Right atrium auricular region (tissue), 2 donors: ENCODE measurements around the gene GPR150. TPM values are rescaled to one million over a fixed set of nuclear protein-coding genes. Genes with fewer than 3 reads are reported as not detected.

Experiments used
- DNase-seq: peaks from one replicate; pipeline ENCODE4 v3.0.0-alpha.2; 2019; ENCODE audit warnings: low spot score
- H3K27ac ChIP-seq, 2 donors: fragments of 200-600 bp; sonication (generic); 1 replicate in 1 of 2; 2 replicates in 1 of 2; pipeline ENCODE4 v1.5.1; 2016 to 2019
- H3K27me3 ChIP-seq, 2 donors: fragments of 200-600 bp; sonication (generic); one replicate each; pipeline versions ENCODE4 v1.5.1 to v1.6.0; 2017 to 2019
- H3K36me3 ChIP-seq: fragments of 200-600 bp; sonication (generic); one replicate; pipeline ENCODE4 v1.5.1; 2016
- H3K4me1 ChIP-seq, 2 donors: fragments of 200-600 bp; sonication (generic); one replicate each; pipeline versions ENCODE4 v1.5.1 to v1.6.0; 2017 to 2019
- H3K4me3 ChIP-seq, 2 donors: fragments of 200-600 bp; sonication (generic); 1 replicate in 1 of 2; 2 replicates in 1 of 2; pipeline ENCODE4 v1.5.1; 2017 to 2019; ENCODE audit warnings: mild to moderate bottlenecking in 1 of 2, moderate library complexity in 1 of 2
- H3K9me3 ChIP-seq, 2 donors: fragments of 200-600 bp; sonication (generic); one replicate each; pipeline ENCODE4 v1.5.1; 2019
- total RNA-seq, 2 donors: library from RNA; depleted of rRNA; stranded (reverse); fragments of >200 nt; gene quantifications; one replicate each; pipeline ENCODE4 v1.1.0, GENCODE V29; 2016
- TF ChIP-seq, protein P1 (sequence below), 2 donors: fragments of 200-600 bp; sonication (generic); IDR thresholded peaks; one replicate each; pipeline ENCODE4 v1.5.1; 2019; ENCODE audit warnings: antibody characterized with exemption in 2 of 2

The GPR150 gene
- total RNA-seq, 2 donors from 2014 or later = not detected

GRCh38 chr5:95609711-95610110 is 10.2 kb upstream of the GPR150 start:
- peaks cover 0 to 12% of the 10 kb centered on the region in 2 donors for H3K9me3 ChIP-seq
- H3K36me3 ChIP-seq = no peaks in the 10 kb centered on the region
- no peak overlapping the region for H3K4me3 ChIP-seq

DNA sequence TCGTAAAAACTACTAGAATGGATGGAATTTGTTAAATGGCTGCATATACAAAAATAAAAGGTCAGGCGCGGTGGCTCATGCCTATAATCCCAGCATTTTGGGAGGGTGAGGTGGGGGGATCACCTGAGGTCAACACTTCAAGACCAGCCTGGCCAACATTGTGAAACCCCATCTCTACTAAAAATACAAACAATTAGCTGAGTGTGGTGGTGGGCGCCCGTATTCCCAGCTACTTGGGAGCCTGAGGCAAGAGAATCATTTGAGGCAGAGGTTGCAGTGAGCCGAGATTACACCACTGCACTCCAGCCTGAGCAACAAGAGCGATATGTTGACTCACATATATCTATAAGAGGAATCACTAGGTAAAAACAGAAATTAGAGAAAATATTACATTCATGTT is 9.3 kb upstream of the GPR150 start:
- TF ChIP-seq, protein P1, sequence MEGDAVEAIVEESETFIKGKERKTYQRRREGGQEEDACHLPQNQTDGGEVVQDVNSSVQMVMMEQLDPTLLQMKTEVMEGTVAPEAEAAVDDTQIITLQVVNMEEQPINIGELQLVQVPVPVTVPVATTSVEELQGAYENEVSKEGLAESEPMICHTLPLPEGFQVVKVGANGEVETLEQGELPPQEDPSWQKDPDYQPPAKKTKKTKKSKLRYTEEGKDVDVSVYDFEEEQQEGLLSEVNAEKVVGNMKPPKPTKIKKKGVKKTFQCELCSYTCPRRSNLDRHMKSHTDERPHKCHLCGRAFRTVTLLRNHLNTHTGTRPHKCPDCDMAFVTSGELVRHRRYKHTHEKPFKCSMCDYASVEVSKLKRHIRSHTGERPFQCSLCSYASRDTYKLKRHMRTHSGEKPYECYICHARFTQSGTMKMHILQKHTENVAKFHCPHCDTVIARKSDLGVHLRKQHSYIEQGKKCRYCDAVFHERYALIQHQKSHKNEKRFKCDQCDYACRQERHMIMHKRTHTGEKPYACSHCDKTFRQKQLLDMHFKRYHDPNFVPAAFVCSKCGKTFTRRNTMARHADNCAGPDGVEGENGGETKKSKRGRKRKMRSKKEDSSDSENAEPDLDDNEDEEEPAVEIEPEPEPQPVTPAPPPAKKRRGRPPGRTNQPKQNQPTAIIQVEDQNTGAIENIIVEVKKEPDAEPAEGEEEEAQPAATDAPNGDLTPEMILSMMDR (IDR thresholded peaks at IDR 0.05) = no peak
- H3K9me3 ChIP-seq = peaks cover 0 to 12% of the 10 kb centered on the region in 2 donors
- H3K27me3 ChIP-seq = no peaks in the 10 kb centered on the region
- no peaks in the 10 kb centered on the region for H3K4me1 ChIP-seq
- no peak for DNase-seq
- no peak overlapping the region for H3K4me3 ChIP-seq
- no peaks in the 10 kb centered on the region for H3K36me3 ChIP-seq
- no peak overlapping the region for H3K27ac ChIP-seq

More at GRCh38 chr5:95609711-95610110, 10.2 kb upstream of the GPR150 start:
- Histone ChIP-seq H3K27me3 (no peaks in the 10 kb centered on the region), H3K27ac (no peak overlapping the region), H3K4me1 (no peaks in the 10 kb centered on the region)
- DNase-seq = no peak
- TF ChIP-seq, protein P1 (IDR thresholded peaks at IDR 0.05) = no peak

DNA sequence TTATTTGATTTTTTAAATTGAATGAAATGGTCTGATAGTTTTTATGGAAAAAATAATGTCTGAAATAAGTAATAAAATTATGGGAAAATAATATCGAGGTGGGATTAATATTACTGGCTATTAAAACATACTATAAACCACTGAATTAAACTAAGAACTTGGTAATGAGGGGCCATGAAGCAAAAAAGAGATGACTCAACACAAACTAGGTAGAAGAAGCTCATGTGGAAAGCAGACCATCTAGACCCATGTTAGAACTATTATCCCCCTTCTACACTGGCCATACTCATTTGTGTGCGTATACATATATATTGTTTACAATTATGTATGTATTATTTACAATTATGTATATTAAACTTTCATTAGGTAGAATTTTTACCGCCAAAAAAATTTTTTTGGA is 8.5 kb upstream of the GPR150 start:
- Histone ChIP-seq H3K9me3 (peaks cover 0 to 12% of the 10 kb centered on the region in 2 donors), H3K27ac (no peak overlapping the region), H3K4me1 (no peaks in the 10 kb centered on the region), H3K4me3 (no peak overlapping the region), H3K27me3 (no peaks in the 10 kb centered on the region), H3K36me3 (no peaks in the 10 kb centered on the region)
- no peak for DNase-seq
- TF ChIP-seq, protein P1 (IDR thresholded peaks at IDR 0.05) = no peak

GRCh38 chr5:95613514-95613913 is 6.4 kb upstream of the GPR150 start:
- H3K36me3 ChIP-seq = no peaks in the 10 kb centered on the region
- H3K4me3 ChIP-seq = no peak overlapping the region
- TF ChIP-seq, protein P1 (IDR thresholded peaks at IDR 0.05) = no peak
- no peak overlapping the region for H3K27ac ChIP-seq
- H3K9me3 ChIP-seq = peaks cover 0 to 12% of the 10 kb centered on the region in 2 donors
- no peaks in the 10 kb centered on the region for H3K4me1 ChIP-seq
- DNase-seq = no peak
- no peaks in the 10 kb centered on the region for H3K27me3 ChIP-seq

DNA sequence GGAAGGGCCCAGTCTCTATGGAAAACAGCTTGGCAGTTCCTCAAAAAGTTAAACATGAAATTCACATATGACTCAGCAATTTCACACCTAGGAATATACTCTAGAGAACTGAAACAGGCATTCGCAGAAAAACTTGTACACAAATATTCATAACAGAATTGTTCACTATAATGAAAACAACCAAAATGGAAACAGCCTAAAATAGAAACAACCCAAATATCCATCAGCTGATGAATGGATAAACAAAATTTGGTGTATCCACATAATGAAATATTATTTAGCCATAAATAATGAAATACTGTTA is 4.8 kb upstream of the GPR150 start:
- peaks cover 0 to 12% of the 10 kb centered on the region in 2 donors for H3K9me3 ChIP-seq
- no peak overlapping the region for H3K4me3 ChIP-seq
- TF ChIP-seq, protein P1 (IDR thresholded peaks at IDR 0.05) = no peak
- H3K4me1 ChIP-seq = peaks cover 0 to 3% of the 10 kb centered on the region in 2 donors
- H3K27ac ChIP-seq = no peak overlapping the region
- H3K27me3 ChIP-seq = no peaks in the 10 kb centered on the region
- H3K36me3 ChIP-seq = no peaks in the 10 kb centered on the region
- no peak for DNase-seq

DNA sequence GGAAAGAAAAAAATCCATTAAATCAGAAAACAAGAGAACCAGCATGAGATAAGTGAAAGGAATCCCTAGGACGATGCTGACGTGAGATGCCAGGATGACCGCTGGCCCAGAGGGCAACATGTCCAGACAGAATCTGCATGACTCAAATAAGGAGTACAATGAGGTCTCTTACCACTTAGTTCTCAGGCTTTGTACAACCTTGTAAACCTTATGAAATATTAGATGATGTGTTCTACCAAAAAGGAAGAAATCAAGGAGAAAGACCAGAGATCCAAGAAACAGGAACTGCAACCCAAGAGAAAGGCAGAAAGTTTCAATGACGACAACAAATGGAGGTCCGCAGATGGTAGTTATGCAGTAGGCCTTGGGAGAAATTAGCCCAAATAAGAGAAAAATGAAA is 2.8 kb upstream of the GPR150 start:
- TF ChIP-seq, protein P1 (IDR thresholded peaks at IDR 0.05) = no peak
- DNase-seq = no peak
- Histone ChIP-seq H3K27ac (no peak overlapping the region), H3K27me3 (no peaks in the 10 kb centered on the region), H3K9me3 (peaks cover 0 to 12% of the 10 kb centered on the region in 2 donors), H3K4me1 (peaks cover 0 to 16% of the 10 kb centered on the region in 2 donors), H3K36me3 (no peaks in the 10 kb centered on the region), H3K4me3 (no peak overlapping the region)
